Ectodermal cell (in vitro differentiated cells): ENCODE measurements around the gene LYAR. TPM values are rescaled to one million over a fixed set of nuclear protein-coding genes. Genes with fewer than 3 reads are reported as not detected.
A peak's percentile ranks its signal among the peaks of the same experiment; 100 is the strongest.

Experiments used
- H3K27ac ChIP-seq: 2 replicates; pipeline ENCODE4 v1.7.0; 2013; ENCODE audit warnings: mild to moderate bottlenecking, low read depth, low read length; ENCODE audit not compliant: insufficient read depth, poor library complexity, severe bottlenecking
- H3K27me3 ChIP-seq: 2 replicates; pipeline ENCODE4 v1.7.0; 2013; ENCODE audit warnings: mild to moderate bottlenecking, low read length; ENCODE audit not compliant: insufficient read depth, control insufficient read depth, poor library complexity, severe bottlenecking
- H3K36me3 ChIP-seq: one replicate; pipeline ENCODE4 v1.7.0; 2013; ENCODE audit warnings: low read length; ENCODE audit not compliant: control insufficient read depth, insufficient read depth
- H3K4me1 ChIP-seq: one replicate; pipeline ENCODE4 v1.7.0; 2013; ENCODE audit warnings: low read length; ENCODE audit not compliant: control insufficient read depth, insufficient read depth
- H3K4me3 ChIP-seq: 2 replicates; pipeline ENCODE4 v1.7.0; 2013; ENCODE audit warnings: low read depth, low read length, control low read depth; ENCODE audit not compliant: insufficient read depth
- H3K9me3 ChIP-seq: 2 replicates; pipeline ENCODE4 v1.7.0; 2013; ENCODE audit warnings: mild to moderate bottlenecking, low read length, moderate library complexity; ENCODE audit not compliant: control insufficient read depth
- WGBS, 2 experiments: methylation state at CpG; one replicate each; pipeline ENCODE4 v1.1.7; 2013; ENCODE audit warnings: missing lambda C conversion rate in 2 of 2; 5-methylcytosine and 5-hydroxymethylcytosine counted together
- polyA plus RNA-seq, 4 experiments: library from polyadenylated mRNA; stranded (reverse); fragments of 50-300 nt; gene quantifications; one replicate each; pipeline ENCODE4 v1.2.3, GENCODE V29; 2013

The LYAR gene
- polyA plus RNA-seq (2013, experiment 1 of 4), result 35.8 TPM
- polyA plus RNA-seq (2013, experiment 2 of 4), result 29.4 TPM
- 27.4 TPM for polyA plus RNA-seq (2013, experiment 3 of 4)
- polyA plus RNA-seq (2013, experiment 4 of 4), result 31.5 TPM

- 0 to 1% methylated on average over 77 of the region's 77 CpGs for WGBS, 2 experiments
- Histone ChIP-seq H3K4me3 (peak within 1 kb of the TSS; percentile 71), H3K27me3 (no peaks in the 10 kb centered on the region), H3K27ac (no peak within 1 kb of the TSS), H3K4me1 (peaks cover 9% of the 10 kb centered on the region), H3K9me3 (no peaks in the 10 kb centered on the region), H3K36me3 (no peaks in the 10 kb centered on the region)
These were observed at the start of gene LYAR, which contains the start of gene ZBTB49 for GRCh38 chr4:4289941-4290850. Gene LYAR (minus strand): TSS chr4:4290154. CDS start chr4:4283742, 6,412 bp downstream. Gene ZBTB49 (plus strand): TSS chr4:4290251. CDS start chr4:4299946, 9,695 bp downstream.

- Histone ChIP-seq H3K27me3 (no peaks in the 10 kb centered on the region), H3K36me3 (no peaks in the 10 kb centered on the region), H3K9me3 (no peaks in the 10 kb centered on the region), H3K4me3 (no peak overlapping the region), H3K27ac (no peak overlapping the region), H3K4me1 (no peaks in the 10 kb centered on the region)
- WGBS, 2 experiments, result 87 to 88% methylated on average over 21 of the region's 21 CpGs
These were observed 49.6 kb upstream of the LYAR start for GRCh38 chr4:4339504-4340085.

- Histone ChIP-seq H3K27me3 (no peaks in the 10 kb centered on the region), H3K27ac (no peak overlapping the region), H3K4me1 (no peaks in the 10 kb centered on the region), H3K9me3 (no peaks in the 10 kb centered on the region), H3K4me3 (no peak overlapping the region), H3K36me3 (no peaks in the 10 kb centered on the region)
- WGBS, 2 experiments, result 84 to 86% methylated on average over 11 of the region's 11 CpGs
These were observed 48.5 kb upstream of the LYAR start for GRCh38 chr4:4338210-4339001.

GRCh38 chr4:4334798-4335520, 45.0 kb upstream of the LYAR start:
- Histone ChIP-seq H3K4me3 (no peak overlapping the region), H3K4me1 (no peaks in the 10 kb centered on the region), H3K27me3 (no peaks in the 10 kb centered on the region), H3K27ac (no peak overlapping the region), H3K36me3 (no peaks in the 10 kb centered on the region), H3K9me3 (no peaks in the 10 kb centered on the region)
- WGBS, 2 experiments, result 53 to 56% methylated on average over 20 to 21 of the region's 21 CpGs

- H3K9me3 ChIP-seq, result no peaks in the 10 kb centered on the region
These were observed 43.3 kb upstream of the LYAR start for GRCh38 chr4:4333265-4333706.

GRCh38 chr4:4332529-4332928, 42.6 kb upstream of the LYAR start:
- no peak overlapping the region for H3K27ac ChIP-seq
- H3K27me3 ChIP-seq, result no peaks in the 10 kb centered on the region
- WGBS, 2 experiments, result 86 to 91% methylated on average over 3 of the region's 3 CpGs

More at GRCh38 chr4:4333265-4333706, 43.3 kb upstream of the LYAR start:
- Histone ChIP-seq H3K4me1 (no peaks in the 10 kb centered on the region), H3K36me3 (no peaks in the 10 kb centered on the region), H3K27me3 (no peaks in the 10 kb centered on the region), H3K4me3 (no peak overlapping the region), H3K27ac (no peak overlapping the region)
- 81 to 84% methylated on average over 11 of the region's 11 CpGs for WGBS, 2 experiments

GRCh38 chr4:4330794-4331193, 40.8 kb upstream of the LYAR start:
- no peaks in the 10 kb centered on the region for H3K27me3 ChIP-seq
- no peak overlapping the region for H3K4me3 ChIP-seq
- H3K9me3 ChIP-seq, result no peaks in the 10 kb centered on the region
- no peaks in the 10 kb centered on the region for H3K4me1 ChIP-seq
- no peaks in the 10 kb centered on the region for H3K36me3 ChIP-seq
- 91 to 92% methylated on average over 5 of the region's 5 CpGs for WGBS, 2 experiments
- no peak overlapping the region for H3K27ac ChIP-seq

More at GRCh38 chr4:4332529-4332928, 42.6 kb upstream of the LYAR start:
- H3K36me3 ChIP-seq, result no peaks in the 10 kb centered on the region
- no peaks in the 10 kb centered on the region for H3K9me3 ChIP-seq
- H3K4me1 ChIP-seq, result no peaks in the 10 kb centered on the region
- no peak overlapping the region for H3K4me3 ChIP-seq

- H3K4me3 ChIP-seq, result no peak overlapping the region
- 91 to 92% methylated on average over 10 of the region's 10 CpGs for WGBS, 2 experiments
These were observed 39.5 kb upstream of the LYAR start for GRCh38 chr4:4329496-4329895.

GRCh38 chr4:4328840-4329239, 38.9 kb upstream of the LYAR start:
- no peaks in the 10 kb centered on the region for H3K36me3 ChIP-seq
- H3K27me3 ChIP-seq, result no peaks in the 10 kb centered on the region
- H3K27ac ChIP-seq, result no peak overlapping the region
- H3K9me3 ChIP-seq, result no peaks in the 10 kb centered on the region
- 92 to 95% methylated on average over 3 to 4 of the region's 4 CpGs for WGBS, 2 experiments
- H3K4me1 ChIP-seq, result no peaks in the 10 kb centered on the region
- no peak overlapping the region for H3K4me3 ChIP-seq

More at GRCh38 chr4:4329496-4329895, 39.5 kb upstream of the LYAR start:
- Histone ChIP-seq H3K27me3 (no peaks in the 10 kb centered on the region), H3K4me1 (no peaks in the 10 kb centered on the region), H3K9me3 (no peaks in the 10 kb centered on the region), H3K36me3 (no peaks in the 10 kb centered on the region), H3K27ac (no peak overlapping the region)
